Prostate gland (tissue), 2 donors: ENCODE results near the gene PIEZO2. TPM values are rescaled to one million over a fixed set of nuclear protein-coding genes. Genes with fewer than 3 reads are reported as not detected.

Experiments used
- DNase-seq: peaks from one replicate; pipeline ENCODE4 v3.0.0-alpha.2; 2019; ENCODE audit warnings: low spot score
- H3K27ac ChIP-seq, 2 donors: fragments of 200-600 bp; sonication (generic); 2 replicates each; pipeline ENCODE4 v1.5.1; 2017 to 2019
- H3K27me3 ChIP-seq: fragments of 200-600 bp; sonication (generic); replicated peaks from 2 replicates; pipeline ENCODE4 v1.5.1; 2019; ENCODE audit not compliant: insufficient read depth
- H3K36me3 ChIP-seq, 2 donors: fragments of 200-600 bp; sonication (generic); 1 replicate in 1 of 2; 2 replicates in 1 of 2; pipeline versions ENCODE4 v1.5.1 to v1.8.1; 2017 to 2019
- H3K4me1 ChIP-seq: fragments of 200-600 bp; sonication (generic); replicated peaks from 2 replicates; pipeline ENCODE4 v1.5.1; 2019
- H3K4me3 ChIP-seq, 2 donors: fragments of 200-600 bp; sonication (generic); 2 replicates each; pipeline ENCODE4 v1.5.1; 2017 to 2019
- H3K9me3 ChIP-seq: fragments of 200-600 bp; sonication (generic); 2 replicates; pipeline ENCODE4 v1.5.1; 2017
- CTCF ChIP-seq, 4 experiments: fragments of 200-600 bp in 2 of 4; fragments of 450-650 bp in 2 of 4; sonication (generic) in 2 of 4; IDR thresholded peaks; 1 replicate in 3 of 4; 2 replicates in 1 of 4; pipeline ENCODE4 v1.5.1; 2016 to 2019; ENCODE audit warnings: antibody characterized with exemption in 4 of 4, mild to moderate bottlenecking in 2 of 4, moderate library complexity in 2 of 4
- POLR2A ChIP-seq: fragments of 450-650 bp; IDR thresholded peaks from one replicate; pipeline ENCODE4 v1.6.1; 2016; ENCODE audit warnings: antibody characterized with exemption, mild to moderate bottlenecking
- POLR2AphosphoS5 ChIP-seq: sonication (generic); formaldehyde crosslinking; IDR thresholded peaks from one replicate; pipeline ENCODE4 v1.6.1; 2017; ENCODE audit warnings: antibody characterized with exemption
- WGBS: methylation state at CpG from one replicate; pipeline ENCODE4 v1.1.5; 2018; 5-methylcytosine and 5-hydroxymethylcytosine counted together
- intact Hi-C: fragments of 100-400 bp; cut with DNase I; formaldehyde crosslinking; loops from one replicate; pipeline ENCODE4 v1.14.2; 2022
- total RNA-seq, 2 donors: library from RNA; depleted of rRNA; stranded (reverse); fragments of >200 nt; gene quantifications; one replicate each; pipeline ENCODE4 v1.1.0, GENCODE V29; 2016

Gene PIEZO2
- total RNA-seq, 2 donors from 2014 or later = 4.1 to 19.0 TPM

DNA sequence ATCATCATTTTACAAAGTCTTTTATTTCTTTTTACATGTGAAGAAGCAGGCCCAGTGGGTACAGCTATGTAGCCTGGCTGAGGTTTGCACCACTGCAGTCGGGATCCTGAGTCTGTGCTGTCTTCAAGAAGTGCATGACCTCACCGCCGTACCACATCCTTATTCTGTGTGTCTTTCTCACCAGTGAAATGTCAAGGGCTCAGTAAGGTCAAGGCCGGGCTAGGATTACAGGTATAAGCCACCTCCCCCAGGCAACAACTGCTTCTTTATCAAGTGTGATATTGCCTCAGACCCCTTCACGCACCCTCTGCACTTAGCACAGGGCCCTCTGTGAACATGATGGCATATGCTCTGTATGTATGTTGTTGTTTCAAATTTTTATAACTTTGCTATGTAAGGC lies 76.7 kb downstream of the PIEZO2 start:
- Histone ChIP-seq H3K9me3 (no peaks in the 10 kb centered on the region), H3K4me3 (no peak overlapping the region), H3K27ac (no peak overlapping the region), H3K27me3 (no peaks in the 10 kb centered on the region), H3K36me3 (no peaks in the 10 kb centered on the region), H3K4me1 (no peaks in the 10 kb centered on the region)
- whole genome bisulfite sequencing = 87% methylated on average over 5 of the region's 5 CpGs
- DNase-seq = no peak
- TF ChIP-seq CTCF (IDR thresholded peaks at IDR 0.05) = no peak
- TF ChIP-seq POLR2A = no peak
- intact Hi-C loops = no loop called here

GRCh38 chr18:11071300-11071699 lies 78.1 kb downstream of the PIEZO2 start:
- no peaks in the 10 kb centered on the region for H3K27me3 ChIP-seq
- intact Hi-C loops = no loop called here
- no peak for TF ChIP-seq POLR2AphosphoS5
- H3K4me1 ChIP-seq = no peaks in the 10 kb centered on the region
- H3K27ac ChIP-seq = no peak overlapping the region
- 68% methylated on average over 4 of the region's 4 CpGs for WGBS
- H3K36me3 ChIP-seq = no peaks in the 10 kb centered on the region
- H3K4me3 ChIP-seq = no peak overlapping the region
- H3K9me3 ChIP-seq = no peaks in the 10 kb centered on the region
- no peak for DNase-seq

DNA sequence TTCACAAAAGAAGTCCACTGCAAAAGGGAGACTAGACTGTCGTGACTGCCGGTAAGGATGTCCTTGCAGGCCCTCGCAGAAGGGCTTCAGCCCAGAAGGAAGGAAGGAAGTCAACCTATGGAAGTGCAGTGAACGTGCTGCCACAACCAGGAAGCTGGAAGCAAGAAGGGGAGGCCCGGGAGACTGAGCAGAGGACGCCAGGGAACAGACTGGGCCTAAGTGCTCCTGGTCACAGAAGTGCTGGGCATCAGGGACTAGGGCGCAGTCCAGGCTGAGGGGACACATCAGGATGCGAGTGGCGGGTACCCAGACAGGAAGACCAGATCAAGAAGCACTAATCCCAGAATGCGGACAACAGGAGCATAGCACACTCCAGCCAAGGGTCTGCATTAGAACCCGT lies 78.8 kb downstream of the PIEZO2 start:
- H3K36me3 ChIP-seq = no peaks in the 10 kb centered on the region
- no peaks in the 10 kb centered on the region for H3K4me1 ChIP-seq
- intact Hi-C loops = no loop called here
- H3K4me3 ChIP-seq = no peak overlapping the region
- no peaks in the 10 kb centered on the region for H3K9me3 ChIP-seq
- no peak overlapping the region for H3K27ac ChIP-seq
- TF ChIP-seq CTCF (IDR thresholded peaks at IDR 0.05) (no peak), POLR2AphosphoS5 (no peak), POLR2A (no peak)
- no peaks in the 10 kb centered on the region for H3K27me3 ChIP-seq
- DNase-seq = no peak
- 80% methylated on average over 11 of the region's 11 CpGs for WGBS

DNA sequence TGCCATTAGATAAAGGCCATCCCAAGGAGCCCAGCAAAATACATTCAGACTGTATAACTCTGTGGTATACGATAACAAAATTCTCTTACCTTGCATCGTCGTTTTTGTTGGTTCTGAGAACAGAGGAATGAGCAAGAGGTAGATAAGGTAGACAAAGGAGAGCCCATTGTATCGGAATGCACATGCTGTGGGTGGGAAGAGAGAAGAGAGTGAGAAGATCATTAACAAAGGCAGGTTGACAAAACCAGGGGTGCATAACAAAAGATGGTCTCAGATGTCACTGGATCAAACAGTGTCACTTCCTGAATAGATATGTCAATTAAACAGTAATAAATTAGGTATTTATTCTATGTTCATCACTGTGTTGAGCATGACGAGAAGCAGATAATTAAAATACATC lies 83.3 kb downstream of the PIEZO2 start:
- Histone ChIP-seq H3K4me3 (no peak overlapping the region), H3K27me3 (no peaks in the 10 kb centered on the region), H3K36me3 (no peaks in the 10 kb centered on the region), H3K9me3 (no peaks in the 10 kb centered on the region), H3K27ac (no peak overlapping the region), H3K4me1 (no peaks in the 10 kb centered on the region)
- TF ChIP-seq POLR2A (no peak), CTCF (IDR thresholded peaks at IDR 0.05) (no peak), POLR2AphosphoS5 (no peak)
- 75% methylated on average over 5 of the region's 5 CpGs for WGBS
- intact Hi-C loops = no loop called here
- DNase-seq = no peak

DNA sequence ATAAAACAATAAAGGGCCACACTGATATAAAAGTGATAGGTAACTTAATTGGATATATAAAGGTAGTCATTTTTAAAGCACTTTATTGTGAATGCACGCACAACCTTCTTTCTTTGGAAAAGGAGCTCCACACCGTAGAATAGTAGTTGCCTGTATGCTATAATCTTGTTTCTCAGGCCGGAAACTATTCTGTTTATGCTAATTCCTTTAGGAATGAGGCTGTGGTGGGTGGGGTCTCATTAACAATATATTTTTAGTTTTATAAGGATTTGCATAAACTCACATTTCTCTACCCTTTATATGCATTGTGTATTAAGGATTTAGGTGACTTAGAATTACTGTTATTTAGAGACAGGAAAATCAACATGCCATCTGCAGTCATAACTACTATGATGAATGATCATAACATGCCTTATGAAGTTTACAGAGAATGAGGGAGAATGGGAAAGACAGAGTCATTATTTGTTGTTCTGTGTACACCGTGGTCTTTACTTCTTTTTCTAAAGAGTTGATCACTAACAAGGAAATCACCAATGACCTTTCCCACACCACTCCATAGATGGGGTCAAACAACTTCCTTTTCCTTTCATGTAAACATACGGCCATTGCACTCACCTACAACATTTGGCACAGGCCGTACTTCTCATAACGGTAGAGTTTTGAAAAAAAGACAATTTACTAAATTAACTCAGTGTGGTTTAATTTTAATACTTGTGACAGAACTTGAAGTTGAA lies 84.5 kb downstream of the PIEZO2 start:
- TF ChIP-seq CTCF (IDR thresholded peaks at IDR 0.05) = no peak
- no peak for TF ChIP-seq POLR2A
- no peak for TF ChIP-seq POLR2AphosphoS5
- Histone ChIP-seq H3K9me3 (no peaks in the 10 kb centered on the region), H3K27ac (no peak overlapping the region), H3K4me1 (no peaks in the 10 kb centered on the region), H3K27me3 (no peaks in the 10 kb centered on the region), H3K36me3 (no peaks in the 10 kb centered on the region), H3K4me3 (no peak overlapping the region)
- WGBS = 61% methylated on average over 7 of the region's 7 CpGs
- no peak for DNase-seq
- intact Hi-C loops = no loop called here
